ENCODE data around the gene FAM171A1.

DNA sequence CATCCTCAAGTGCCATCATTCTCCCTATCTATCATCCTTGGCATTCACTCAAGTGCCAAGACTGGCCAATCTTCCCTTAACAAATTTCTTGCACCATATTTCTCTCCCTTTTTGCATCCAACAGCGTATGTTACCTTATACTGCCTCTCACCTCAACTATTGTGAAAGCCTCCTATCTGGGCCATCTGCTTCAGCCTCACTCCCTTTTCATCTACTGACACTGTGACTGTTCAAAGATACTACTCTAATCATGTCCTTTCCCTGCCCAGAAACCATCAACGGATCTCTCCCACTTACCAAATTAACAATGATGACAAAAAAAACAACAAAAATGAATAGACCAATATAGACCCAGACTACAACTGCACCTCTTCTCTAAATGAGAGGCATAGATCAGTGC is 112.0 kb downstream of the FAM171A1 start:
- TF ChIP-seq TAF1 (IDR thresholded peaks at IDR 0.05; ENCODE audit: borderline replicate concordance, low read depth, low read length) (no peak), POLR2A (IDR thresholded peaks at IDR 0.05; ENCODE audit: low read depth, low read length) (no peak), POLR2AphosphoS5 (IDR thresholded peaks at IDR 0.05; ENCODE audit: low read depth, low read length) (no peak)

Data from GM12892 (cell line).